ENCODE results near the gene DDR2.

DNA sequence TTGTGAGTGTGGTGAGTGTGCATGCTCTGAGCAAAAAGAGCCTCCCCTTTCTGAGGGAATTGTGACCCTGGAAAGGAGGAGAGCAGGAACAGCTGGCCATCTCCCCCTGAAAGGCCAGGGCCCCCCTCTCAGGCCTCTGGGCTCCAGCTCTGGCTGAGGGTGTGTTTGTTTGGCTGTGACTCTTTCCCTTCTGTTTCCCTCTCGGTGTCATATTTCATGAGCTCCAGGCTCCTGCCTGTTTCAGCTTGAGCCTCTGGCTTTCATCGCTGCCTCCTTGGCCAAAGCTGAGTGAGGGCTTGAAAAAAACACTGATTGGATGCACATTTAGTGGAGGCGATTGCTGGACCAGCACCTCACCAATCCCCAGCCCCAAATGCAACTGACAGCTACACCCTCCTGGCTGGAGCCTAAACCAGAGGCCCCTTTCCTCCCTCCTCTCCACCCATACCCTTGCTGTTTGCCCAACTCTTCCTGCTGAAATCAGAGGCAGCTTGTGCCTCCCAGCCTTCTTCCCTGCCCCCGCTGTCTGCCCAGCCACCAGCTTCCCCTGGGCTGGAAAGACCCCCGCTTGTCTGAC lies 64.1 kb downstream of the DDR2 start:
- TF ChIP-seq EZH2 (optimal IDR thresholded peaks at IDR 0.05; ENCODE audit: low read depth, low read length) (no peak), CTCF (IDR thresholded peaks at IDR 0.05; ENCODE audit: low read length) (no peak)
